Activated CD8-positive, alpha-beta memory T cell treated with anti-CD3 and anti-CD28 coated beads for 36 hours (primary cell): Measurements from ENCODE around the gene UBE2E1. TPM values are rescaled to one million over a fixed set of nuclear protein-coding genes. Genes with fewer than 3 reads are reported as not detected.

Source experiments
- CTCF ChIA-PET: fragments of 350-600 bp; sonication (Branson Sonifier 250); formaldehyde crosslinking; loops from one replicate; lab custom pipeline; 2021; ENCODE audit warnings: antibody characterized with exemption; lab: Charles Lee
- POLR2A ChIA-PET: fragments of 350-600 bp; sonication (Branson Sonifier 250); formaldehyde crosslinking; loops from one replicate; lab custom pipeline; 2021; ENCODE audit warnings: antibody characterized with exemption; lab: Charles Lee
- total RNA-seq, 2 experiments: library from RNA; stranded (reverse); gene quantifications; one replicate each; pipeline ENCODE4 v1.2.3, GENCODE V29; 2021

The UBE2E1 gene
- total RNA-seq: 10 to 100 TPM; 58.8 to 61.3 TPM

GRCh38 chr3:23805633-23806533 lies at the start of gene UBE2E1:
Gene UBE2E1 (plus strand): TSS chr3:23805955. CDS start chr3:23807270, 1,315 bp downstream.
- ChIA-PET POLR2A (no interaction called here), CTCF (no interaction called here)

- ChIA-PET CTCF (interaction anchor here (0.5 kb wide), 1 partner anchor 332 kb away, joined by 3 read pairs; no protein-coding TSS in a partner anchor), POLR2A (no interaction called here)
Observed at GRCh38 chr3:23756206-23756840, 49.4 kb upstream of the UBE2E1 start.

GRCh38 chr3:23758253-23758838 lies 47.4 kb upstream of the UBE2E1 start:
- CTCF ChIA-PET: no interaction called here

GRCh38 chr3:23760325-23760724 lies 45.4 kb upstream of the UBE2E1 start:
- ChIA-PET POLR2A (no interaction called here), CTCF (interaction anchor here (0.6 to 0.9 kb wide), 2 partner anchors 8 to 26 kb away, joined by 3 read pairs; no protein-coding TSS in a partner anchor)

More at GRCh38 chr3:23758253-23758838, 47.4 kb upstream of the UBE2E1 start:
- POLR2A ChIA-PET: no interaction called here

GRCh38 chr3:23760871-23761373 lies 44.8 kb upstream of the UBE2E1 start:
- CTCF ChIA-PET: interaction anchor here (1.7 kb wide), 1 partner anchor 33 kb away, joined by 3 read pairs; no protein-coding TSS in a partner anchor
- POLR2A ChIA-PET: interaction anchor here (1.2 kb wide), 1 partner anchor 156 kb away, joined by 3 read pairs; the partner anchor contains the start of genes NKIRAS1 and RPL15

GRCh38 chr3:23761440-23761896 lies 44.3 kb upstream of the UBE2E1 start:
- ChIA-PET POLR2A (interaction anchor here (0.6 to 1.2 kb wide), 2 partner anchors 17 to 155 kb away, joined by 3 read pairs; partner anchors contain the start of genes NKIRAS1 and RPL15), CTCF (interaction anchor here (1.7 kb wide), 1 partner anchor 34 kb away, joined by 3 read pairs; no protein-coding TSS in a partner anchor)

GRCh38 chr3:23762214-23762613 lies 43.5 kb upstream of the UBE2E1 start:
- POLR2A ChIA-PET: no interaction called here

GRCh38 chr3:23762759-23763477 lies 42.8 kb upstream of the UBE2E1 start:
- ChIA-PET POLR2A (no interaction called here), CTCF (no interaction called here)

More at GRCh38 chr3:23762214-23762613, 43.5 kb upstream of the UBE2E1 start:
- CTCF ChIA-PET: interaction anchor here (1.7 kb wide), 1 partner anchor 34 kb away, joined by 3 read pairs; no protein-coding TSS in a partner anchor

- ChIA-PET CTCF (no interaction called here), POLR2A (no interaction called here)
Observed at GRCh38 chr3:23764407-23764806, 41.3 kb upstream of the UBE2E1 start.

- ChIA-PET CTCF (no interaction called here), POLR2A (no interaction called here)
Observed at GRCh38 chr3:23767546-23767945, 38.2 kb upstream of the UBE2E1 start.

GRCh38 chr3:23775254-23775909 lies 30.4 kb upstream of the UBE2E1 start:
- ChIA-PET POLR2A (no interaction called here), CTCF (no interaction called here)

- POLR2A ChIA-PET: no interaction called here
- CTCF ChIA-PET: no interaction called here
Observed at GRCh38 chr3:23776352-23776891, 29.3 kb upstream of the UBE2E1 start.

GRCh38 chr3:23778446-23778845 lies 27.3 kb upstream of the UBE2E1 start:
- CTCF ChIA-PET: no interaction called here
- POLR2A ChIA-PET: no interaction called here

- POLR2A ChIA-PET: no interaction called here
- CTCF ChIA-PET: no interaction called here
Observed at GRCh38 chr3:23779841-23780240, 25.9 kb upstream of the UBE2E1 start.

GRCh38 chr3:23781051-23781450 lies 24.7 kb upstream of the UBE2E1 start:
- POLR2A ChIA-PET: no interaction called here
- CTCF ChIA-PET: no interaction called here

- CTCF ChIA-PET: interaction anchor here (0.7 kb wide), 1 partner anchor 81 kb away, joined by 3 read pairs; no protein-coding TSS in a partner anchor
- POLR2A ChIA-PET: no interaction called here
Observed at GRCh38 chr3:23781871-23782270, 23.9 kb upstream of the UBE2E1 start.

GRCh38 chr3:23785097-23785645 lies 20.6 kb upstream of the UBE2E1 start:
- CTCF ChIA-PET: no interaction called here
- POLR2A ChIA-PET: no interaction called here

- CTCF ChIA-PET: no interaction called here
- POLR2A ChIA-PET: no interaction called here
Observed at GRCh38 chr3:23785882-23786281, 19.9 kb upstream of the UBE2E1 start.
